ENCODE data around the gene MLH1.
"Not testable (repeated sequence)": the region's sequence is repeated elsewhere in the genome, so short reads cannot be mapped to it uniquely, and the experiment has no call there.

Gene MLH1

GRCh38 chr3:37050282-37050681, 57.0 kb downstream of the MLH1 start:
- no peak for DNase-seq (ENCODE audit: low read depth)
- no peak overlapping the region for H3K4me3 ChIP-seq (ENCODE audit: low read length)
- no peak for TF ChIP-seq CTCF (IDR thresholded peaks at IDR 0.05; ENCODE audit: insufficient read depth, low read depth, low read length, missing control alignments)

- no peak for TF ChIP-seq CTCF (IDR thresholded peaks at IDR 0.05; ENCODE audit: insufficient read depth, low read depth, low read length, missing control alignments)
- H3K4me3 ChIP-seq (ENCODE audit: low read length) = no peak overlapping the region
- no peak for DNase-seq (ENCODE audit: low read depth)
Measured at GRCh38 chr3:37052860-37053259, 59.5 kb downstream of the MLH1 start.

GRCh38 chr3:37053337-37053736, 60.0 kb downstream of the MLH1 start:
- TF ChIP-seq CTCF (IDR thresholded peaks at IDR 0.05; ENCODE audit: insufficient read depth, low read depth, low read length, missing control alignments) = no peak
- no peak overlapping the region for H3K4me3 ChIP-seq (ENCODE audit: low read length)
- DNase-seq (ENCODE audit: low read depth) = no peak

GRCh38 chr3:37053753-37054152, 60.4 kb downstream of the MLH1 start:
- no peak for TF ChIP-seq CTCF (IDR thresholded peaks at IDR 0.05; ENCODE audit: insufficient read depth, low read depth, low read length, missing control alignments)
- no peak for DNase-seq (ENCODE audit: low read depth)
- H3K4me3 ChIP-seq (ENCODE audit: low read length) = no peak overlapping the region

GRCh38 chr3:37054370-37054769, 61.1 kb downstream of the MLH1 start:
- no peak for DNase-seq (ENCODE audit: low read depth)
- no peak for TF ChIP-seq CTCF (IDR thresholded peaks at IDR 0.05; ENCODE audit: insufficient read depth, low read depth, low read length, missing control alignments)
- no peak overlapping the region for H3K4me3 ChIP-seq (ENCODE audit: low read length)

GRCh38 chr3:37055077-37055476, 61.8 kb downstream of the MLH1 start:
- not testable (repeated sequence) for H3K4me3 ChIP-seq (ENCODE audit: low read length)
- DNase-seq (ENCODE audit: low read depth) = peak; percentile 16

- TF ChIP-seq CTCF (IDR thresholded peaks at IDR 0.05; ENCODE audit: insufficient read depth, low read depth, low read length, missing control alignments) = no peak
- H3K4me3 ChIP-seq (ENCODE audit: low read length) = no peak overlapping the region
- DNase-seq (ENCODE audit: low read depth) = no peak
Measured at GRCh38 chr3:37056826-37057225, 63.5 kb downstream of the MLH1 start.

GRCh38 chr3:37058117-37058516, 64.8 kb downstream of the MLH1 start:
- no peak for DNase-seq (ENCODE audit: low read depth)
- no peak for TF ChIP-seq CTCF (IDR thresholded peaks at IDR 0.05; ENCODE audit: insufficient read depth, low read depth, low read length, missing control alignments)
- H3K4me3 ChIP-seq (ENCODE audit: low read length) = no peak overlapping the region

Measured in epithelial cell of esophagus (primary cell).